Neutrophil (primary cell): ENCODE results near the gene AMBRA1.
"Not testable (repeated sequence)": the region's sequence is repeated elsewhere in the genome, so short reads cannot be mapped to it uniquely, and the experiment has no call there.

Experiments
- H3K27ac ChIP-seq: fragments of 200-600 bp; sonication (generic); 2 replicates; pipeline ENCODE4 v1.5.1; 2016; ENCODE audit warnings: mild to moderate bottlenecking, moderate library complexity
- H3K27me3 ChIP-seq: fragments of 200-600 bp; sonication (generic); 2 replicates; pipeline ENCODE4 v1.6.0; 2016; ENCODE audit warnings: mild to moderate bottlenecking
- H3K36me3 ChIP-seq: fragments of 200-600 bp; sonication (generic); 2 replicates; pipeline ENCODE4 v1.5.1; 2017
- H3K4me1 ChIP-seq, 2 experiments: fragments of 200-600 bp in 1 of 2; sonication (generic) in 1 of 2; 1 replicate in 1 of 2; 2 replicates in 1 of 2; pipeline versions ENCODE4 v1.5.1 to v1.6.1; 2013 to 2016; ENCODE audit warnings: low read depth in 1 of 2, low read length in 1 of 2, mild to moderate bottlenecking in 1 of 2, moderate library complexity in 1 of 2; ENCODE audit not compliant: control insufficient read depth in 1 of 2, insufficient read depth in 1 of 2
- H3K4me3 ChIP-seq, 2 experiments: fragments of 200-600 bp in 1 of 2; sonication (generic) in 1 of 2; 1 replicate in 1 of 2; 2 replicates in 1 of 2; pipeline ENCODE4 v1.5.1; 2013 to 2016; ENCODE audit warnings: low read depth in 1 of 2, low read length in 1 of 2, mild to moderate bottlenecking in 1 of 2, moderate library complexity in 1 of 2
- H3K9me3 ChIP-seq: fragments of 200-600 bp; sonication (generic); 2 replicates; pipeline ENCODE4 v1.5.1; 2016
- TF ChIP-seq, protein P1 (sequence below): fragments of 200-600 bp; sonication (generic); IDR thresholded peaks from 2 replicates; pipeline ENCODE4 v1.5.1; 2016; ENCODE audit warnings: antibody characterized with exemption

AMBRA1 gene

DNA sequence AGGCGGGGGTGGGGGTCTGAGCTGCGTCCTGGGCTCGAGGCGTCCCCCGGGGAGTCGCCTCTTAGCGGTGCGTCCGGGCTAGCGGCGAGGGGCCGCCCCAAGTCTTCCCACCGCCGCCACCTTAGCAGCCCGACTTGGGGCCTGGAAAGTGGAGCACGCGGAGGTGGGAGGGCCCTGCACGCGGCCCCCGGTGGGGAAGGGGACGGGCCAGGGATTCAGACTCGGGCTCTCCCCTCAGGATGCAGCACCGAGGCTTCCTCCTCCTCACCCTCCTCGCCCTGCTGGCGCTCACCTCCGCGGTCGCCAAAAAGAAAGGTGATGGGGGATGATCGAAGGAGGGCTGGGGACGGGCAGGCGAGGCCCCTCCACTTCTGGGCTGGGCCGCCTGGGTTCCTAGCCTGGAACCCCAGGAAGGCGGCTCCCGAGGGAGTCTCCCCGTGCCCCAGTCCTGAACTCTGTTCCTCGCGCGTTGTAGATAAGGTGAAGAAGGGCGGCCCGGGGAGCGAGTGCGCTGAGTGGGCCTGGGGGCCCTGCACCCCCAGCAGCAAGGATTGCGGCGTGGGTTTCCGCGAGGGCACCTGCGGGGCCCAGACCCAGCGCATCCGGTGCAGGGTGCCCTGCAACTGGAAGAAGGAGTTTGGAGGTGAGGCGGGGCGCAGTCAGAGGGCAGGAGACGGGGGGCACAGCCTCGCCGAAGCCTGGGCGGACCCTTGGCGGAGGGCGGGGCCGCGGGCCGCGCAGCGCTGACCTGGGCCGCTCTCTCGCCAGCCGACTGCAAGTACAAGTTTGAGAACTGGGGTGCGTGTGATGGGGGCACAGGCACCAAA is 211.8 kb downstream of the AMBRA1 start:
- TF ChIP-seq, protein P1, sequence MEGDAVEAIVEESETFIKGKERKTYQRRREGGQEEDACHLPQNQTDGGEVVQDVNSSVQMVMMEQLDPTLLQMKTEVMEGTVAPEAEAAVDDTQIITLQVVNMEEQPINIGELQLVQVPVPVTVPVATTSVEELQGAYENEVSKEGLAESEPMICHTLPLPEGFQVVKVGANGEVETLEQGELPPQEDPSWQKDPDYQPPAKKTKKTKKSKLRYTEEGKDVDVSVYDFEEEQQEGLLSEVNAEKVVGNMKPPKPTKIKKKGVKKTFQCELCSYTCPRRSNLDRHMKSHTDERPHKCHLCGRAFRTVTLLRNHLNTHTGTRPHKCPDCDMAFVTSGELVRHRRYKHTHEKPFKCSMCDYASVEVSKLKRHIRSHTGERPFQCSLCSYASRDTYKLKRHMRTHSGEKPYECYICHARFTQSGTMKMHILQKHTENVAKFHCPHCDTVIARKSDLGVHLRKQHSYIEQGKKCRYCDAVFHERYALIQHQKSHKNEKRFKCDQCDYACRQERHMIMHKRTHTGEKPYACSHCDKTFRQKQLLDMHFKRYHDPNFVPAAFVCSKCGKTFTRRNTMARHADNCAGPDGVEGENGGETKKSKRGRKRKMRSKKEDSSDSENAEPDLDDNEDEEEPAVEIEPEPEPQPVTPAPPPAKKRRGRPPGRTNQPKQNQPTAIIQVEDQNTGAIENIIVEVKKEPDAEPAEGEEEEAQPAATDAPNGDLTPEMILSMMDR, result no peak
- no peak overlapping the region for H3K27ac ChIP-seq
- no peaks in the 10 kb centered on the region for H3K9me3 ChIP-seq
- H3K4me1 ChIP-seq, result peaks cover 32 to 57% of the 10 kb centered on the region in 2 experiments
- peak overlapping the region; percentile 39 to 88 for H3K4me3 ChIP-seq
- peaks cover 26% of the 10 kb centered on the region for H3K36me3 ChIP-seq
- peaks cover 65% of the 10 kb centered on the region for H3K27me3 ChIP-seq

DNA sequence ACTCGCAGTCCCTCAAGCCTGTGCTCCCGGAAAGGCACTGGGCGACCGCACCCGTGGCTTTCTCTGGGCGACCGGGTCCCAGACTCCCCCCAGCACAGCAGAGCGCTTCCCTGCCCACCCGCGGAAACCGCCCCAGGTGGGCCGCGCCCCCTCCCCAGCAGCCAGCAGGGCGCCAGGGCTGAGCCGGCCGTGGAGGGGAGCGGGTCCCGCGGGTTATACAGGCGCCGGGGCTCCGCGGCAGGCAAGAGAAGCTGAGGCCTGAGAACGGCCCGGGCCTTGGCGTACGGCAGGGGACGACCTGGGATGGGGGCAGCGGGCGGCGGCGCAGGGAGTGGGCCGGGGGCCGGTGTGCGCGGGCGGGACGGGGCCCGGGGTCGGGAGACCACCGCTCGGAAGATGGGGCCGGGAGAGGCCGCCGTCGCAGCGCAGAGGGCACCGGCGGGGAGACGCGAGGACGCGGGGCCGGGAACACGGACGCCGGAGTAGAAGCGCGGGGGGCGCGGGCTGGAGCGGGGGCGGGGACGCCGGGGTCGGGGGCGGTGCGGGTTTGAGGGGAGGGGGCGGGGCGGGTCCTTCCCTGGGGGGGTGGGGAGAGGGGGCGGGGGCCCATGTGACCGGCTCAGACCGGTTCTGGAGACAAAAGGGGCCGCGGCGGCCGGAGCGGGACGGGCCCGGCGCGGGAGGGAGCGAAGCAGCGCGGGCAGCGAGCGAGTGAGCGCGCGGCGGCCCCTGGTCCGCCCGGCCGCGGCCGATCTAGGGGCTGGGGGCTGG is 212.6 kb downstream of the AMBRA1 start, which contains the start of gene MDK:
MDK (plus strand) TSS at position 622 of the 771 bp plus-strand sequence. CDS start 389 bp downstream, outside the sequence.
- peaks cover 34% of the 10 kb centered on the region for H3K36me3 ChIP-seq
- peak within 1 kb of the TSS; percentile 87 to 88 for H3K4me3 ChIP-seq
- TF ChIP-seq, protein P1, result no peak
- peaks cover 57% of the 10 kb centered on the region for H3K27me3 ChIP-seq
- H3K27ac ChIP-seq, result peak within 1 kb of the TSS; percentile 76
- peaks cover 32 to 57% of the 10 kb centered on the region in 2 experiments for H3K4me1 ChIP-seq
- H3K9me3 ChIP-seq, result peaks cover 4% of the 10 kb centered on the region

GRCh38 chr11:46380340-46381047 is 213.3 kb downstream of the AMBRA1 start:
- Histone ChIP-seq H3K4me1 (peaks cover 32 to 57% of the 10 kb centered on the region in 2 experiments), H3K9me3 (peaks cover 6% of the 10 kb centered on the region), H3K36me3 (peaks cover 42% of the 10 kb centered on the region), H3K27me3 (peaks cover 49% of the 10 kb centered on the region), H3K27ac (peak overlapping the region; percentile 76), H3K4me3 (peak overlapping the region; percentile 87 to 88)
- TF ChIP-seq, protein P1, result no peak

- Histone ChIP-seq H3K27me3 (peaks cover 41% of the 10 kb centered on the region), H3K4me3 (peak overlapping the region; percentile 87 to 88), H3K27ac (peak overlapping the region; percentile 76), H3K4me1 (peaks cover 32 to 57% of the 10 kb centered on the region in 2 experiments), H3K36me3 (peaks cover 50% of the 10 kb centered on the region)
- not testable (repeated sequence) for H3K9me3 ChIP-seq
Measured at GRCh38 chr11:46379482-46380293, 214.1 kb downstream of the AMBRA1 start.

DNA sequence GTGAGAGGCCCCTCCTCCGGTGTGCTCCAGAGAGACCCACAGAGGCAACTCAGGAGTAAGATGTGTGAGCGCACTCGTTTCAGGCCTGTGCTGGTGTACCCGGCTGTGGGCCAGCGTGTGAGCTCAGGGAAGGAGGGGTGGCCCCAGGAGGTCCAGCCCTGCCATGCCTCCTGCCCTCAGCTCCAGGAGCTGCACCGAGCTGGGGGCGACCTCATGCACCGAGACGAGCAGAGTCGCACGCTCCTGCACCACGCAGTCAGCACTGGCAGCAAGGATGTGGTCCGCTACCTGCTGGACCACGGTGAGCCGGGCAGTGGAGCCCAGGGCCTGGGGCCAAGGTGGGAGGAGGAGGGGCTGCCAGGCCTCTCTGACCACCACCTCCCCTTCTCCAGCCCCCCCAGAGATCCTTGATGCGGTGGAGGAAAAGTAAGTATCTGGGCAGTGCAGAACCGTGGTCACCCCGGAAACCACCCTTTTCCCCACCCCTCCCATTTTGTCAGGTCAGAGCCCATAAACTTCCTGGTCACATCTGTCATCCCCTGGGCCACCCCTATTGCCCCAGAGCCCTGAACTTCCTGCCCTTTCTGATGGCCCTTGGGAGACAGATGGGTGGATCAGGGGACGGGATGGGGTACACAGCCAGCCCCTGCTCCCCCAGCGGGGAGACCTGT is 214.9 kb downstream of the AMBRA1 start:
- Histone ChIP-seq H3K36me3 (peaks cover 57% of the 10 kb centered on the region), H3K27me3 (peaks cover 34% of the 10 kb centered on the region), H3K27ac (peak overlapping the region; percentile 76), H3K4me3 (peak overlapping the region in 1 of 2 experiments; percentile 11), H3K4me1 (peaks cover 32 to 57% of the 10 kb centered on the region in 2 experiments), H3K9me3 (peaks cover 6% of the 10 kb centered on the region)
- TF ChIP-seq, protein P1, result no peak
